ENCODE measurements around the gene CYTL1. TPM values are rescaled to one million over a fixed set of nuclear protein-coding genes. Genes with fewer than 3 reads are reported as not detected.

CYTL1 gene
- total and polyA plus RNA-seq, 2 of the 13 experiments (the other 11 are each of a cell fraction or from before 2014, with no cell fraction given), result not detected

GRCh38 chr4:5048721-5049120 is 29.5 kb upstream of the CYTL1 start (continued):
- no peak for TF ChIP-seq ZNF775 (CRISPR knock-in tag; IDR thresholded peaks at IDR 0.05; ENCODE audit: borderline replicate concordance)

GRCh38 chr4:5045097-5045496 is 25.8 kb upstream of the CYTL1 start:
- FAIRE-seq (no peak), ATAC-seq (no peak), DNase-seq (ENCODE audit: low spot score) (no peak)
- WGBS (ENCODE audit: low lambda C conversion rate), result 0% methylated on average over 3 of the region's 3 CpGs
- Histone ChIP-seq H3K27ac (ENCODE audit: extremely low read length, insufficient read depth, low read length) (no peak overlapping the region), H3K4me1 (ENCODE audit: insufficient read depth, low read length) (no peaks in the 10 kb centered on the region), H3K9me3 (ENCODE audit: low read length) (no peaks in the 10 kb centered on the region), H3K27me3 (ENCODE audit: control insufficient read depth in 1 of 2, insufficient read depth in 2 of 2, low read length in 2 of 2) (peaks cover 0 to 4% of the 10 kb centered on the region in 2 experiments; a peak in 2 of 5 replicates), H3K9ac (ENCODE audit: insufficient read depth, low read depth, low read length) (no peak overlapping the region), H3K4me2 (ENCODE audit: low read depth, low read length) (no peak overlapping the region), H3K36me3 (replicated peaks in 1 of 2; ENCODE audit: control insufficient read depth in 1 of 2, insufficient read depth in 2 of 2, low read length in 2 of 2) (no peaks in the 10 kb centered on the region), H2AFZ (ENCODE audit: low read length) (no peak overlapping the region), H3K79me2 (ENCODE audit: insufficient read depth, low read length) (no peaks in the 10 kb centered on the region), H3K4me3 (replicated peaks in 1 of 3; ENCODE audit: insufficient read depth in 1 of 3, low read depth in 2 of 3, low read length in 3 of 3) (no peak overlapping the region), H4K20me1 (ENCODE audit: insufficient read depth, low read length) (no peaks in the 10 kb centered on the region)
- ChIA-PET CTCF (ENCODE audit: low intra/inter-chr PET ratio, low total read pairs) (no interaction called here), POLR2A (no interaction called here)
- no peak for TF ChIP-seq ZNF282 (IDR thresholded peaks at IDR 0.05; ENCODE audit: partially characterized antibody)
- no peak for TF ChIP-seq EZH2 (conservative IDR thresholded peaks at IDR 0.05; ENCODE audit: low read depth, low read length)
- TF ChIP-seq IKZF5 (CRISPR knock-in tag; IDR thresholded peaks at IDR 0.05), result no peak
- TF ChIP-seq HNRNPLL (IDR thresholded peaks at IDR 0.05; ENCODE audit: low read depth, low read length, poor library complexity, severe bottlenecking), result no peak
- no peak for TF ChIP-seq HNF1B (CRISPR knock-in tag; IDR thresholded peaks at IDR 0.05)
- no peak for TF ChIP-seq ONECUT2 (CRISPR knock-in tag; IDR thresholded peaks at IDR 0.05)
- intact Hi-C loops (cut with micrococcal nuclease; ENCODE audit: unreplicated experiment) (no loop called here), in situ Hi-C loops (cut with HindIII; ENCODE audit: extremely low pct_ligation_motif_present, low pct_unique_long_range_greater_than_20kb) (no loop called here)
- no TSS peak for BruUV-seq (replicated peaks)
